GM12864 (cell line): Measurements from ENCODE around the gene S1PR4.

Experiments
- DNase-seq: peaks from one replicate; pipeline ENCODE4 v3.0.0-alpha.2; 2011; ENCODE audit warnings: low read depth
- H3K4me3 ChIP-seq: 2 replicates; pipeline ENCODE4 v1.5.1; 2011; ENCODE audit warnings: mild to moderate bottlenecking, low read depth, low read length, control low read depth
- CTCF ChIP-seq: IDR thresholded peaks from 2 replicates; pipeline ENCODE4 v1.5.1; 2011; ENCODE audit warnings: low read depth, mild to moderate bottlenecking, moderate library complexity, low read length, control low read depth, inconsistent platforms; ENCODE audit errors: missing control alignments

Gene S1PR4

GRCh38 chr19:3178377-3178972, at the start of gene S1PR4:
Gene S1PR4, plus strand, starts transcription at chr19:3178769. Its CDS starts 24 bp downstream, at chr19:3178793.
- no peak for DNase-seq
- no peak for TF ChIP-seq CTCF
- peak within 1 kb of the TSS; percentile 74 for H3K4me3 ChIP-seq

GRCh38 chr19:3129112-3129511, 49.5 kb upstream of the S1PR4 start:
- DNase-seq = no peak
- no peak for TF ChIP-seq CTCF

GRCh38 chr19:3131168-3131567, 47.4 kb upstream of the S1PR4 start:
- no peak for DNase-seq
- no peak for TF ChIP-seq CTCF
- H3K4me3 ChIP-seq = no peak overlapping the region

More at GRCh38 chr19:3129112-3129511, 49.5 kb upstream of the S1PR4 start:
- H3K4me3 ChIP-seq = no peak overlapping the region

GRCh38 chr19:3132971-3133792, 45.4 kb upstream of the S1PR4 start:
- no peak overlapping the region for H3K4me3 ChIP-seq
- peak; percentile 29 for DNase-seq
- no peak for TF ChIP-seq CTCF

- no peak for DNase-seq
- no peak overlapping the region for H3K4me3 ChIP-seq
- no peak for TF ChIP-seq CTCF
Observed at GRCh38 chr19:3133793-3134116, 44.8 kb upstream of the S1PR4 start.

GRCh38 chr19:3135961-3136683, 42.4 kb upstream of the S1PR4 start, which contains the start of gene GNA15:
Gene GNA15, plus strand, starts transcription at chr19:3136033. Its CDS starts 418 bp downstream, at chr19:3136451.
- no peak for DNase-seq
- H3K4me3 ChIP-seq = peak within 1 kb of the TSS; percentile 45
- no peak for TF ChIP-seq CTCF
